SK-N-SH (cell line): ENCODE results near the gene ASAP2. TPM values are rescaled to one million over a fixed set of nuclear protein-coding genes. Genes with fewer than 3 reads are reported as not detected.

Source experiments
- CTCF ChIA-PET: fragments of 300-600, 350-600 bp; formaldehyde crosslinking; extraction: SDS; loops from one replicate; lab custom pipeline; 2021; lab: Yijun Ruan, JAX
- POLR2A ChIA-PET: fragments of 350-600 bp; sonication (Branson Sonifier 250); formaldehyde crosslinking; extraction: SDS; loops from one replicate; lab custom pipeline; 2020; ENCODE audit warnings: antibody characterized with exemption, inconsistent platforms; lab: Yijun Ruan, JAX
- DNase-seq: peaks from one replicate; pipeline ENCODE4 v3.0.0; 2012
- H2AFZ ChIP-seq: fragments of 200-600 bp; sonication (generic); 2 replicates; pipeline ENCODE4 v1.8.1; 2016; ENCODE audit warnings: antibody characterized with exemption, mild to moderate bottlenecking, low read depth
- H3F3A ChIP-seq: fragments of 200-600 bp; sonication (generic); replicated peaks from 2 replicates; pipeline ENCODE3; 2016; ENCODE audit warnings: antibody characterized with exemption, mild to moderate bottlenecking; ENCODE audit not compliant: insufficient read depth
- H3K27ac ChIP-seq, 2 experiments: fragments of 200-500 bp in 1 of 2; fragments of 200-600 bp in 1 of 2; sonication (Bioruptor generic) in 1 of 2; sonication (generic), shearing (Covaris generic) in 1 of 2; 2 replicates each; pipeline versions ENCODE4 v1.5.1 to v1.6.1; 2014 to 2016; ENCODE audit warnings: low read depth in 2 of 2, inconsistent platforms in 1 of 2, low read length in 1 of 2, mild to moderate bottlenecking in 1 of 2, mixed read lengths in 1 of 2
- H3K27me3 ChIP-seq: fragments of 200-600 bp; sonication (generic), shearing (Covaris generic); 2 replicates; pipeline ENCODE4 v1.6.1; 2016; ENCODE audit warnings: mixed run types; ENCODE audit not compliant: insufficient read depth
- H3K36me3 ChIP-seq, 2 experiments: fragments of 200-500 bp in 1 of 2; fragments of 200-600 bp in 1 of 2; sonication (Bioruptor generic) in 1 of 2; sonication (generic) in 1 of 2; replicated peaks in 1 of 2; 2 replicates each; pipeline versions ENCODE3 to v1.5.1; 2014 to 2016; ENCODE audit warnings: low read length in 1 of 2, mild to moderate bottlenecking in 1 of 2; ENCODE audit not compliant: insufficient read depth in 2 of 2, control insufficient read depth in 1 of 2
- H3K4me1 ChIP-seq, 2 experiments: fragments of 200-500 bp in 1 of 2; fragments of 200-600 bp in 1 of 2; sonication (Bioruptor generic) in 1 of 2; sonication (generic), shearing (Covaris generic) in 1 of 2; 2 replicates each; pipeline versions ENCODE4 v1.5.1 to v1.6.1; 2014 to 2016; ENCODE audit warnings: low read depth in 1 of 2, low read length in 1 of 2, mixed run types in 1 of 2; ENCODE audit not compliant: insufficient read depth in 2 of 2, control insufficient read depth in 1 of 2
- H3K4me2 ChIP-seq: fragments of 200-600 bp; sonication (generic), shearing (Covaris generic); 2 replicates; pipeline ENCODE4 v1.6.1; 2017; ENCODE audit warnings: mixed run types
- H3K4me3 ChIP-seq, 2 experiments: fragments of 200-500 bp in 1 of 2; fragments of 200-600 bp in 1 of 2; sonication (Bioruptor generic) in 1 of 2; sonication (generic), shearing (Covaris generic) in 1 of 2; 2 replicates each; pipeline versions ENCODE4 v1.5.1 to v1.8.1; 2014 to 2016; ENCODE audit warnings: low read depth in 2 of 2, inconsistent platforms in 1 of 2, low read length in 1 of 2, mild to moderate bottlenecking in 1 of 2, mixed read lengths in 1 of 2, moderate library complexity in 1 of 2
- H3K79me2 ChIP-seq: fragments of 200-600 bp; sonication (generic); 2 replicates; pipeline ENCODE4 v1.8.1; 2017; ENCODE audit warnings: mild to moderate bottlenecking; ENCODE audit not compliant: insufficient read depth
- H3K9ac ChIP-seq: fragments of 200-600 bp; sonication (generic); 2 replicates; pipeline ENCODE4 v1.6.1; 2017; ENCODE audit warnings: mixed run types
- H3K9me2 ChIP-seq: fragments of 200-600 bp; sonication (generic); 2 replicates; pipeline ENCODE4 v1.6.1; 2017; ENCODE audit warnings: mixed run types
- H3K9me3 ChIP-seq: fragments of 200-600 bp; sonication (generic); 2 replicates; pipeline ENCODE4 v1.6.1; 2017; ENCODE audit warnings: mixed run types, mild to moderate bottlenecking, moderate library complexity
- H4K20me1 ChIP-seq: fragments of 200-600 bp; sonication (generic); 2 replicates; pipeline ENCODE4 v1.6.1; 2017; ENCODE audit warnings: mild to moderate bottlenecking, mixed run types; ENCODE audit not compliant: insufficient read depth
- EZH2phosphoT487 ChIP-seq: fragments of 200-600 bp; sonication (generic); IDR thresholded peaks from 2 replicates; pipeline ENCODE4 v1.6.1; 2017; ENCODE audit warnings: low read depth, mixed run types, mild to moderate bottlenecking, antibody characterized with exemption, moderate library complexity, borderline replicate concordance
- FOSL2 ChIP-seq: IDR thresholded peaks from 2 replicates; pipeline ENCODE4 v1.4.0; 2012; ENCODE audit warnings: low read depth, mild to moderate bottlenecking, moderate library complexity, borderline replicate concordance
- FOXJ3 ChIP-seq: sonication (generic); formaldehyde crosslinking; IDR thresholded peaks from 2 replicates; pipeline ENCODE4 v1.5.1; 2020; ENCODE audit warnings: mild to moderate bottlenecking, missing genetic modification reagents
- FOXM1 ChIP-seq: IDR thresholded peaks from 2 replicates; pipeline ENCODE4 v1.4.0; 2012; ENCODE audit warnings: low read depth, mild to moderate bottlenecking
- GABPA ChIP-seq: IDR thresholded peaks from 2 replicates; pipeline ENCODE4 v1.4.0; 2012; ENCODE audit warnings: low read depth, mild to moderate bottlenecking
- JUND ChIP-seq: IDR thresholded peaks from 2 replicates; pipeline ENCODE4 v1.4.0; 2012
- MEF2A ChIP-seq: IDR thresholded peaks from 2 replicates; pipeline ENCODE4 v1.4.0; 2012; ENCODE audit warnings: low read depth, borderline replicate concordance
- MXI1 ChIP-seq: IDR thresholded peaks from 2 replicates; pipeline ENCODE4 v1.6.1; 2012; ENCODE audit warnings: mild to moderate bottlenecking, low read depth, low read length, improper control_type of control experiment
- NFIC ChIP-seq: IDR thresholded peaks from 2 replicates; pipeline ENCODE4 v1.4.0; 2012; ENCODE audit warnings: borderline replicate concordance
- POLR2AphosphoS5 ChIP-seq: IDR thresholded peaks from 2 replicates; pipeline ENCODE4 v1.6.1; 2012; ENCODE audit warnings: low read depth, low read length
- RAD21 ChIP-seq: IDR thresholded peaks from 2 replicates; pipeline ENCODE4 v1.6.1; 2012; ENCODE audit warnings: mild to moderate bottlenecking, low read length
- SIN3A ChIP-seq: IDR thresholded peaks from 2 replicates; pipeline ENCODE4 v1.6.1; 2012; ENCODE audit warnings: low read depth, mild to moderate bottlenecking, low read length, moderate library complexity, borderline replicate concordance
- TAF1 ChIP-seq: IDR thresholded peaks from 2 replicates; pipeline ENCODE4 v1.6.1; 2012; ENCODE audit warnings: low read depth, mild to moderate bottlenecking, low read length, moderate library complexity, borderline replicate concordance
- YY1 ChIP-seq: IDR thresholded peaks from 2 replicates; pipeline ENCODE4 v1.4.0; 2012; ENCODE audit warnings: low read depth, mild to moderate bottlenecking
- WGBS: methylation state at CpG from one replicate; pipeline ENCODE4 v1.1.6; 2017; ENCODE audit warnings: low lambda C conversion rate; 5-methylcytosine and 5-hydroxymethylcytosine counted together
- polyA plus RNA-seq, 3 experiments: library from polyadenylated mRNA; depleted of rRNA; stranded (reverse); fragments of >200 nt; gene quantifications; 2 replicates each; pipeline ENCODE4 v1.2.3, GENCODE V29; 2012
- TF ChIP-seq, protein P1 (sequence below): IDR thresholded peaks from 2 replicates; pipeline ENCODE4 v1.6.1; 2012; ENCODE audit warnings: mild to moderate bottlenecking, low read depth, low read length, moderate library complexity
- TF ChIP-seq, protein P2 (sequence below): IDR thresholded peaks from 2 replicates; pipeline ENCODE4 v1.4.0; 2012; ENCODE audit warnings: low read depth, borderline replicate concordance

ASAP2 gene
- polyA plus RNA-seq, 1 of the 3 experiments (the other 2 are of a cell fraction), result 37.9 TPM

DNA sequence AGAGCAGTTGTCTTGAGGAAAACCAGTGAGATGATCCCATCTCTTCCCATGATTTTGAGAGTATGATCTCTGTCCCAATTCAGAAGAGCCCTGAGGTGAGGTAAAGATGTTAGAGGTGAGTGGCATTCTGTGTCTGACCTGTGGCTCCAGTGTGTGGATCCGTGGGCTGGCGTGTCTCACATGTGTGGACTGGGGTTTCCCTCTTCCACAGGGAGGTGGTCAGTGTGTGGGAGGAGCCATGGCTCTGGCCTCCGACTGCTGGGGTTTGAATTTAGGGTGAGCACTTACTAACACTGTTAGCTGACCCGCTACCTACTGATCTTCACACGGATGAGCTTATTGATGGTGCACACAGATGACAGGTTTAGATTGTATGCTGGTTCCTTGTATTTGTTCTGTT lies 31.2 kb downstream of the ASAP2 start:
- Histone ChIP-seq H3K9me3 (no peaks in the 10 kb centered on the region), H3K9ac (0 out of 2 replicates have a peak overlapping the region, but pooled peaks have one; percentile 79), H3K36me3 (peaks cover 0 to 10% of the 10 kb centered on the region in 2 experiments), H3K4me3 (no peak overlapping the region), H3K27ac (peak overlapping the region; percentile 95 to 99), H3K27me3 (no peaks in the 10 kb centered on the region), H3K4me2 (peak overlapping the region; percentile 71; the same call in 1 of the 2 replicates), H3F3A (peaks cover 57% of the 10 kb centered on the region), H4K20me1 (no peaks in the 10 kb centered on the region), H2AFZ (no peak overlapping the region), H3K4me1 (peaks cover 72 to 94% of the 10 kb centered on the region in 2 experiments), H3K79me2 (peaks cover 92% of the 10 kb centered on the region), H3K9me2 (no peaks in the 10 kb centered on the region)
- POLR2A ChIA-PET, result interaction anchor here (1.9 kb wide), 1 partner anchor 9 kb away, joined by 10 read pairs; no protein-coding TSS in a partner anchor
- CTCF ChIA-PET, result interaction anchor here (0.6 to 2.0 kb wide), 4 partner anchors 9 to 95 kb away, joined by 3 to 13 read pairs (median 8); no protein-coding TSS in a partner anchor
- 96% methylated on average over 5 of the region's 5 CpGs for WGBS
- TF ChIP-seq FOXJ3 (CRISPR knock-in tag), result no peak
- no peak for TF ChIP-seq TAF1
- no peak for TF ChIP-seq NFIC
- no peak for TF ChIP-seq FOXM1
- no peak for TF ChIP-seq MXI1
- no peak for TF ChIP-seq JUND
- no peak for TF ChIP-seq EZH2phosphoT487
- no peak for TF ChIP-seq POLR2AphosphoS5
- no peak for TF ChIP-seq FOSL2
- TF ChIP-seq, protein P1, sequence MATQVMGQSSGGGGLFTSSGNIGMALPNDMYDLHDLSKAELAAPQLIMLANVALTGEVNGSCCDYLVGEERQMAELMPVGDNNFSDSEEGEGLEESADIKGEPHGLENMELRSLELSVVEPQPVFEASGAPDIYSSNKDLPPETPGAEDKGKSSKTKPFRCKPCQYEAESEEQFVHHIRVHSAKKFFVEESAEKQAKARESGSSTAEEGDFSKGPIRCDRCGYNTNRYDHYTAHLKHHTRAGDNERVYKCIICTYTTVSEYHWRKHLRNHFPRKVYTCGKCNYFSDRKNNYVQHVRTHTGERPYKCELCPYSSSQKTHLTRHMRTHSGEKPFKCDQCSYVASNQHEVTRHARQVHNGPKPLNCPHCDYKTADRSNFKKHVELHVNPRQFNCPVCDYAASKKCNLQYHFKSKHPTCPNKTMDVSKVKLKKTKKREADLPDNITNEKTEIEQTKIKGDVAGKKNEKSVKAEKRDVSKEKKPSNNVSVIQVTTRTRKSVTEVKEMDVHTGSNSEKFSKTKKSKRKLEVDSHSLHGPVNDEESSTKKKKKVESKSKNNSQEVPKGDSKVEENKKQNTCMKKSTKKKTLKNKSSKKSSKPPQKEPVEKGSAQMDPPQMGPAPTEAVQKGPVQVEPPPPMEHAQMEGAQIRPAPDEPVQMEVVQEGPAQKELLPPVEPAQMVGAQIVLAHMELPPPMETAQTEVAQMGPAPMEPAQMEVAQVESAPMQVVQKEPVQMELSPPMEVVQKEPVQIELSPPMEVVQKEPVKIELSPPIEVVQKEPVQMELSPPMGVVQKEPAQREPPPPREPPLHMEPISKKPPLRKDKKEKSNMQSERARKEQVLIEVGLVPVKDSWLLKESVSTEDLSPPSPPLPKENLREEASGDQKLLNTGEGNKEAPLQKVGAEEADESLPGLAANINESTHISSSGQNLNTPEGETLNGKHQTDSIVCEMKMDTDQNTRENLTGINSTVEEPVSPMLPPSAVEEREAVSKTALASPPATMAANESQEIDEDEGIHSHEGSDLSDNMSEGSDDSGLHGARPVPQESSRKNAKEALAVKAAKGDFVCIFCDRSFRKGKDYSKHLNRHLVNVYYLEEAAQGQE, result no peak
- TF ChIP-seq GABPA, result no peak
- TF ChIP-seq, protein P2, sequence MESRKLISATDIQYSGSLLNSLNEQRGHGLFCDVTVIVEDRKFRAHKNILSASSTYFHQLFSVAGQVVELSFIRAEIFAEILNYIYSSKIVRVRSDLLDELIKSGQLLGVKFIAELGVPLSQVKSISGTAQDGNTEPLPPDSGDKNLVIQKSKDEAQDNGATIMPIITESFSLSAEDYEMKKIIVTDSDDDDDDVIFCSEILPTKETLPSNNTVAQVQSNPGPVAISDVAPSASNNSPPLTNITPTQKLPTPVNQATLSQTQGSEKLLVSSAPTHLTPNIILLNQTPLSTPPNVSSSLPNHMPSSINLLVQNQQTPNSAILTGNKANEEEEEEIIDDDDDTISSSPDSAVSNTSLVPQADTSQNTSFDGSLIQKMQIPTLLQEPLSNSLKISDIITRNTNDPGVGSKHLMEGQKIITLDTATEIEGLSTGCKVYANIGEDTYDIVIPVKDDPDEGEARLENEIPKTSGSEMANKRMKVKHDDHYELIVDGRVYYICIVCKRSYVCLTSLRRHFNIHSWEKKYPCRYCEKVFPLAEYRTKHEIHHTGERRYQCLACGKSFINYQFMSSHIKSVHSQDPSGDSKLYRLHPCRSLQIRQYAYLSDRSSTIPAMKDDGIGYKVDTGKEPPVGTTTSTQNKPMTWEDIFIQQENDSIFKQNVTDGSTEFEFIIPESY, result no peak
- TF ChIP-seq RAD21, result no peak
- TF ChIP-seq MEF2A, result no peak
- no peak for TF ChIP-seq SIN3A
- TF ChIP-seq YY1, result no peak
- no peak for DNase-seq
